PC-9 (cell line): Measurements from ENCODE around the gene SAMD10.

Experiments
- CTCF ChIP-seq: fragments of 200-600 bp; sonication (generic); conservative IDR thresholded peaks from 2 replicates; pipeline ENCODE4 v1.6.1; 2017; ENCODE audit warnings: mixed run types, antibody characterized with exemption, mild to moderate bottlenecking, moderate library complexity
- EZH2 ChIP-seq: fragments of 200-600 bp; sonication (generic); IDR thresholded peaks from 2 replicates; pipeline ENCODE4 v1.8.0; 2017; ENCODE audit warnings: antibody characterized with exemption, low read depth

GRCh38 chr20:63939061-63939935, 40.1 kb downstream of the SAMD10 start:
- TF ChIP-seq CTCF (no peak), EZH2 (no peak)
